LNCAP (cell line): ENCODE measurements around the gene B9D1.

Experiments
- CTCF ChIP-seq: fragments of 450-650 bp; IDR thresholded peaks from 2 replicates; pipeline ENCODE4 v1.5.1; 2017; ENCODE audit warnings: mild to moderate bottlenecking

B9D1 gene

GRCh38 chr17:19298569-19299213, 63.8 kb downstream of the B9D1 start:
- TF ChIP-seq CTCF: no peak

- TF ChIP-seq CTCF: no peak
Observed at GRCh38 chr17:19296786-19297778, 65.4 kb downstream of the B9D1 start.

DNA sequence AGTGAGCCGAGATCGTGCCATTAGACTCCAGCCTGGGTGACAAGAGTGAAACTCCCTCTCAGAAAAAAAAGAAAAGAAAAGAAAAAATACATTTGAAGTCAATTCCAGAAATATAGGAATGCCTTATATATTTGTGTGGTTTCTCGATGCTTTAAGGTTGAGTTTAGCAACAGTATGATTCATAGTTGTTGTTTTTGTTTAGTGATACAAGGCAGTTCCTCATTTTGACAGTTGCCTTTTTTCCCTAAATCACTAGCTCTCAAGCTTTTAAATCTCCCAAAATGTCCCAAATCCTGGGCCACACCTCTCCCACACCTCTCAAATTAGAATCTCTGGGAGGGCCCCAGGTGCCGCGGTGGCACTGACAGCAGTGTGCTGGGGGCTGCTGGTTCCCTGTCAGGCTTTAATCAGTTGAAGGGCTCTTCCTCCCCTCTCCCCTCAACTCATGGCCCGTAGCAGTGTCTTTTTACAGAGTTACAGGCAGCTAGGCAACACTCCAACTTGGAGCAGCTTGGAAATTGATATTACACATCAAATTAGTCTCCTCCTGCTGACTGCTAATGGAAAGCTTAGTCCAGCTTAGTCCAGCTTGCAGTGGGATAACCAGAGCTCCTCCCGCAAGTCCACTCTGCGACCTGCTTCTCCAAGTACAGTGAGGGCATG, 66.9 kb downstream of the B9D1 start:
- TF ChIP-seq CTCF: no peak

DNA sequence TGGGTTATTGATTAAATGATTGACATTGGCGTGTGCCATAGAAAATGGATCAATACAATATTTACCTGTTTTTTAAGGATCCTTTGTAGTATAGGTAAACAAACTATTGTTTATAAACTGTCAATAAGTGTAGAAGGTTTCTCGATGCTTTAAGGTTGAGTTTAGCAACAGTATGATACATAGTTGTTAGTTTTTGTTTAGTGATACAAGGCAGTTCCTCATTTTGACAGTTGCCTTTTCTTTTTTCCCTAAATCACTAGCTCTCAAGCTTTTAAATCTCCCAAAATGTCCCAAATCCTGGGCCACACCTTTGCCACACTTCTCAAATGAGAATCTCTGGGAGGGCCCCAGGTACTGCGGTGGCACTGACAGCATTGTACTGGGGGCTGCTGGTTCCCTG, 68.1 kb downstream of the B9D1 start:
- TF ChIP-seq CTCF: no peak
